H9 (cell line): Measurements from ENCODE around the gene CNGB1. TPM values are rescaled to one million over a fixed set of nuclear protein-coding genes. Genes with fewer than 3 reads are reported as not detected.
"Not testable (repeated sequence)": the region's sequence is repeated elsewhere in the genome, so short reads cannot be mapped to it uniquely, and the experiment has no call there.

ENCODE experiments used
- DNase-seq: peaks from one replicate; pipeline ENCODE4 v3.0.0-alpha.2; 2017
- H2AFZ ChIP-seq: one replicate; pipeline ENCODE4 v1.6.1; 2013; ENCODE audit warnings: mild to moderate bottlenecking, low read length, control low read depth, moderate library complexity
- H2AK5ac ChIP-seq: 2 replicates; pipeline ENCODE4 v1.6.1; 2013; ENCODE audit warnings: low read length, control low read depth, mixed read lengths; ENCODE audit not compliant: insufficient read length
- H2BK120ac ChIP-seq: one replicate; pipeline ENCODE4 v1.6.1; 2013; ENCODE audit warnings: low read depth, mild to moderate bottlenecking, low read length, control low read depth, inconsistent platforms; ENCODE audit not compliant: poor library complexity, severe bottlenecking
- H2BK12ac ChIP-seq: 2 replicates; pipeline ENCODE4 v1.6.1; 2013; ENCODE audit warnings: low read length, control low read depth, mixed read lengths, low read depth; ENCODE audit not compliant: insufficient read length
- H2BK15ac ChIP-seq: 2 replicates; pipeline ENCODE4 v1.6.1; 2013; ENCODE audit warnings: low read depth, low read length, control low read depth
- H2BK20ac ChIP-seq: one replicate; pipeline ENCODE4 v1.6.1; 2013; ENCODE audit warnings: low read depth, mild to moderate bottlenecking, low read length, control low read depth, inconsistent platforms; ENCODE audit not compliant: poor library complexity, severe bottlenecking
- H2BK5ac ChIP-seq: 2 replicates; pipeline ENCODE4 v1.6.1; 2013; ENCODE audit warnings: low read length, control low read depth, mixed read lengths; ENCODE audit not compliant: insufficient read length
- H3K14ac ChIP-seq: 2 replicates; pipeline ENCODE4 v1.6.1; 2013; ENCODE audit warnings: low read length, control low read depth; ENCODE audit not compliant: insufficient read depth
- H3K18ac ChIP-seq: 2 replicates; pipeline ENCODE4 v1.6.1; 2013; ENCODE audit warnings: low read depth, mild to moderate bottlenecking, mixed read lengths, low read length, control low read depth; ENCODE audit not compliant: insufficient read length
- H3K23ac ChIP-seq: 2 replicates; pipeline ENCODE4 v1.6.1; 2013; ENCODE audit warnings: low read length, control low read depth, mixed read lengths, low read depth; ENCODE audit not compliant: insufficient read length
- H3K23me2 ChIP-seq: 2 replicates; pipeline ENCODE4 v1.6.1; 2013; ENCODE audit warnings: low read depth, mild to moderate bottlenecking, mixed read lengths, low read length, control low read depth; ENCODE audit not compliant: insufficient read length, poor library complexity, severe bottlenecking
- H3K27ac ChIP-seq: 2 replicates; pipeline ENCODE4 v1.5.1; 2013; ENCODE audit warnings: low read length, control low read depth, mixed read lengths, low read depth; ENCODE audit not compliant: insufficient read length
- H3K27me3 ChIP-seq: 2 replicates; pipeline ENCODE4 v1.6.1; 2013; ENCODE audit warnings: low read length, control low read depth, inconsistent platforms; ENCODE audit not compliant: insufficient read depth
- H3K4ac ChIP-seq: 2 replicates; pipeline ENCODE4 v1.6.1; 2013; ENCODE audit warnings: low read depth, mild to moderate bottlenecking, control low read depth, inconsistent platforms, low read length, moderate library complexity
- H3K4me1 ChIP-seq: 2 replicates; pipeline ENCODE4 v1.6.1; 2013; ENCODE audit warnings: low read length, control low read depth, inconsistent platforms; ENCODE audit not compliant: insufficient read depth
- H3K4me2 ChIP-seq: 2 replicates; pipeline ENCODE4 v1.6.1; 2013; ENCODE audit warnings: low read length, control low read depth, mixed read lengths; ENCODE audit not compliant: insufficient read length, insufficient read depth
- H3K56ac ChIP-seq: 2 replicates; pipeline ENCODE4 v1.6.1; 2013; ENCODE audit warnings: low read depth, mild to moderate bottlenecking, mixed read lengths, low read length, control low read depth; ENCODE audit not compliant: insufficient read length
- H3K79me1 ChIP-seq: 2 replicates; pipeline ENCODE4 v1.6.1; 2013; ENCODE audit warnings: low read depth, mild to moderate bottlenecking, moderate library complexity, low read length, control low read depth, inconsistent platforms; ENCODE audit not compliant: insufficient read depth, poor library complexity, severe bottlenecking
- H3K79me2 ChIP-seq: 2 replicates; pipeline ENCODE4 v1.6.1; 2013; ENCODE audit warnings: low read length, control low read depth, inconsistent platforms; ENCODE audit not compliant: insufficient read depth
- H3K9ac ChIP-seq: 2 replicates; pipeline ENCODE4 v1.6.1; 2013; ENCODE audit warnings: low read length, control low read depth, mixed read lengths; ENCODE audit not compliant: insufficient read length; ENCODE audit errors: extremely low read depth
- H3K9me3 ChIP-seq: one replicate; pipeline ENCODE4 v1.6.1; 2013; ENCODE audit warnings: low read depth, low read length, inconsistent platforms; ENCODE audit not compliant: control insufficient read depth
- H3T11ph ChIP-seq: one replicate; pipeline ENCODE4 v1.6.1; 2013; ENCODE audit warnings: mild to moderate bottlenecking, low read length, control low read depth, inconsistent platforms
- H4K20me1 ChIP-seq: one replicate; pipeline ENCODE4 v1.6.1; 2013; ENCODE audit not compliant: control insufficient read depth, insufficient read length, insufficient read depth
- H4K5ac ChIP-seq: 2 replicates; pipeline ENCODE4 v1.6.1; 2013; ENCODE audit warnings: low read depth, mild to moderate bottlenecking, mixed read lengths, low read length, control low read depth; ENCODE audit not compliant: insufficient read length
- H4K8ac ChIP-seq: replicated peaks from 2 replicates; pipeline ENCODE4 v1.6.1; 2013; ENCODE audit warnings: low read length, control low read depth, mixed read lengths, low read depth; ENCODE audit not compliant: insufficient read length
- H4K91ac ChIP-seq: 2 replicates; pipeline ENCODE4 v1.6.1; 2013; ENCODE audit warnings: low read depth, mild to moderate bottlenecking, moderate library complexity, mixed read lengths, low read length, control low read depth; ENCODE audit not compliant: insufficient read length
- H3K27ac Mint-ChIP-seq, 3 experiments: 2 replicates in 2 of 3; 3 replicates in 1 of 3; pipeline ENCODE4 v1.8.0; 2020 to 2021; ENCODE audit warnings: mixed read lengths in 3 of 3, mild to moderate bottlenecking in 1 of 3, moderate library complexity in 1 of 3
- H3K27me3 Mint-ChIP-seq: 2 replicates; pipeline ENCODE4 v1.8.0; 2021; ENCODE audit warnings: low read depth, mild to moderate bottlenecking, moderate library complexity, mixed read lengths
- H3K36me3 Mint-ChIP-seq, 3 experiments: 2 replicates in 2 of 3; 3 replicates in 1 of 3; pipeline ENCODE4 v1.8.0; 2020 to 2021; ENCODE audit warnings: low read depth in 3 of 3, mixed read lengths in 3 of 3; ENCODE audit not compliant: insufficient read depth in 1 of 3
- H3K4me1 Mint-ChIP-seq, 2 experiments: 2 replicates each; pipeline ENCODE4 v1.8.0; 2020; ENCODE audit warnings: mixed read lengths in 2 of 2
- H3K4me3 Mint-ChIP-seq, 2 experiments: 2 replicates in 1 of 2; 3 replicates in 1 of 2; pipeline ENCODE4 v1.8.0; 2020 to 2021; ENCODE audit warnings: mild to moderate bottlenecking in 2 of 2, mixed read lengths in 2 of 2, moderate library complexity in 1 of 2
- H3K9me3 Mint-ChIP-seq, 2 experiments: 2 replicates in 1 of 2; 3 replicates in 1 of 2; pipeline ENCODE4 v1.8.0; 2020; ENCODE audit warnings: mild to moderate bottlenecking in 2 of 2, mixed read lengths in 2 of 2, moderate library complexity in 1 of 2
- WGBS: extraction: QIAGEN DNeasy Blood & Tissue Kit; methylation state at CpG from one replicate; pipeline ENCODE4 v1.1.7; 2013; ENCODE audit warnings: missing lambda C conversion rate, low lambda C conversion rate, mixed read lengths; ENCODE audit not compliant: insufficient read length; ENCODE audit errors: extremely low coverage; 5-methylcytosine and 5-hydroxymethylcytosine counted together
- total RNA-seq: library from RNA; stranded (reverse); gene quantifications from 2 replicates; pipeline ENCODE4 v1.2.1, GENCODE V29; 2021

Gene CNGB1
- total RNA-seq, 1 experiment from 2014 or later: not detected

GRCh38 chr16:57917489-57917888 lies 53.4 kb downstream of the CNGB1 start:
- H4K20me1 ChIP-seq, H3K23ac ChIP-seq, H3K79me2 ChIP-seq, H2AFZ ChIP-seq, H2BK5ac ChIP-seq, H3K4ac ChIP-seq, H3K4me1 ChIP-seq, H3K27ac ChIP-seq, H3T11ph ChIP-seq, H3K14ac ChIP-seq, H3K27me3 Mint-ChIP-seq, H2BK20ac ChIP-seq, H2BK15ac ChIP-seq, H3K9ac ChIP-seq, H3K36me3 Mint-ChIP-seq, H3K23me2 ChIP-seq, H3K4me3 Mint-ChIP-seq, H3K18ac ChIP-seq, H4K8ac ChIP-seq, H3K9me3 ChIP-seq, H3K9me3 Mint-ChIP-seq, H4K91ac ChIP-seq, H2BK12ac ChIP-seq, H2AK5ac ChIP-seq, H3K79me1 ChIP-seq, H2BK120ac ChIP-seq, DNase-seq, H4K5ac ChIP-seq, H3K27me3 ChIP-seq, H3K56ac ChIP-seq, H3K4me2 ChIP-seq: not testable (repeated sequence)
- peaks cover 2 to 11% of the 10 kb centered on the region in 2 experiments for H3K4me1 Mint-ChIP-seq
- WGBS: no CpG with 5 or more reads among the region's 2 CpGs
- H3K27ac Mint-ChIP-seq: peak overlapping the region in 1 of 3 experiments; percentile 55; a peak in 1 of 7 replicates
